Cardiac fibroblast (primary cell): ENCODE measurements around the gene GFRA1.

Experiments
- DNase-seq, 2 donors: peaks; one replicate each; pipeline versions ENCODE4 v3.0.0 to v3.0.0-alpha.2; 2010; ENCODE audit warnings: low read depth in 2 of 2
- H3K4me3 ChIP-seq, 2 donors: replicated peaks in 1 of 2; 1 replicate in 1 of 2; 2 replicates in 1 of 2; pipeline ENCODE4 v1.5.1; 2011; ENCODE audit warnings: low read depth in 2 of 2, low read length in 2 of 2, mild to moderate bottlenecking in 2 of 2, moderate library complexity in 1 of 2
- TF ChIP-seq, protein P1 (sequence below): IDR thresholded peaks from one replicate; pipeline ENCODE4 v1.5.1; 2011; ENCODE audit warnings: low read depth, mild to moderate bottlenecking, low read length, inconsistent platforms

Gene GFRA1

GRCh38 chr10:116183733-116184511 is 89.1 kb downstream of the GFRA1 start:
- DNase-seq, result peak in 1 of 2 donors; percentile 10
- H3K4me3 ChIP-seq, result no peak overlapping the region
- TF ChIP-seq, protein P1, sequence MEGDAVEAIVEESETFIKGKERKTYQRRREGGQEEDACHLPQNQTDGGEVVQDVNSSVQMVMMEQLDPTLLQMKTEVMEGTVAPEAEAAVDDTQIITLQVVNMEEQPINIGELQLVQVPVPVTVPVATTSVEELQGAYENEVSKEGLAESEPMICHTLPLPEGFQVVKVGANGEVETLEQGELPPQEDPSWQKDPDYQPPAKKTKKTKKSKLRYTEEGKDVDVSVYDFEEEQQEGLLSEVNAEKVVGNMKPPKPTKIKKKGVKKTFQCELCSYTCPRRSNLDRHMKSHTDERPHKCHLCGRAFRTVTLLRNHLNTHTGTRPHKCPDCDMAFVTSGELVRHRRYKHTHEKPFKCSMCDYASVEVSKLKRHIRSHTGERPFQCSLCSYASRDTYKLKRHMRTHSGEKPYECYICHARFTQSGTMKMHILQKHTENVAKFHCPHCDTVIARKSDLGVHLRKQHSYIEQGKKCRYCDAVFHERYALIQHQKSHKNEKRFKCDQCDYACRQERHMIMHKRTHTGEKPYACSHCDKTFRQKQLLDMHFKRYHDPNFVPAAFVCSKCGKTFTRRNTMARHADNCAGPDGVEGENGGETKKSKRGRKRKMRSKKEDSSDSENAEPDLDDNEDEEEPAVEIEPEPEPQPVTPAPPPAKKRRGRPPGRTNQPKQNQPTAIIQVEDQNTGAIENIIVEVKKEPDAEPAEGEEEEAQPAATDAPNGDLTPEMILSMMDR, result no peak

- no peak overlapping the region for H3K4me3 ChIP-seq
- DNase-seq, result no peak
- TF ChIP-seq, protein P1, result no peak
Measured at GRCh38 chr10:116182426-116182825, 90.6 kb downstream of the GFRA1 start.

- DNase-seq, result no peak
- TF ChIP-seq, protein P1, result no peak
- no peak overlapping the region for H3K4me3 ChIP-seq
Measured at GRCh38 chr10:116178086-116178605, 94.9 kb downstream of the GFRA1 start.

GRCh38 chr10:116175231-116175630 is 97.8 kb downstream of the GFRA1 start:
- H3K4me3 ChIP-seq, result no peak overlapping the region
- no peak for DNase-seq
- TF ChIP-seq, protein P1, result no peak

DNA sequence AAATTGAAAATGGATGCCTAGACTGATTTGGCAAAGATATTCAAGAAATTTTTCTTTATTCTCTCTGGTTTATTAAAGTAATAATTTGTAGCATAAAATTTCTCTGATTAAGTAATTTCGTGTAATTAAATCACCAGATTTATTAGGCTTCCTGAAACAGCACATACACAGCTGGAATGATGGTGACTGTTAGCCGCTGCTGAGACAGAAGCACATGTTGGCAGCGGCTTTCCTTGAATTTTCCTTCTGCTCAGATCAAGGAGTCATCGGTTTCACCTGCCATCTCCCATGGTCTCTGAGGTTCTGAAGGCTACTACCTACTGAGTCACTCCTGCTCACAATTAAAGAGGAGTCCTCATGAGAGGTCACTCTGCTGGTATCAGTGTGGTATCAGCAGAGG is 101.5 kb downstream of the GFRA1 start:
- DNase-seq, result no peak
- no peak overlapping the region for H3K4me3 ChIP-seq
- TF ChIP-seq, protein P1, result no peak

- peak; percentile 19 to 80 for DNase-seq
- TF ChIP-seq, protein P1, result no peak
- no peak overlapping the region for H3K4me3 ChIP-seq
Measured at GRCh38 chr10:116170815-116171250, 102.2 kb downstream of the GFRA1 start.
